Activated CD4-positive, alpha-beta T cell treated with anti-CD3 and anti-CD28 coated beads, Interleukin-2, Interleukin-6, amounts not matched to agents 100 ng/mL and 50 ng/mL, durations not matched to agents 16 hours and 8 hours (primary cell): ENCODE data around the gene HDAC4.
A peak's percentile ranks its signal among the peaks of the same experiment; 100 is the strongest.

Source experiments
- DNase-seq: peaks from one replicate; pipeline ENCODE4 v3.0.0-alpha.2; 2020

HDAC4 gene

DNA sequence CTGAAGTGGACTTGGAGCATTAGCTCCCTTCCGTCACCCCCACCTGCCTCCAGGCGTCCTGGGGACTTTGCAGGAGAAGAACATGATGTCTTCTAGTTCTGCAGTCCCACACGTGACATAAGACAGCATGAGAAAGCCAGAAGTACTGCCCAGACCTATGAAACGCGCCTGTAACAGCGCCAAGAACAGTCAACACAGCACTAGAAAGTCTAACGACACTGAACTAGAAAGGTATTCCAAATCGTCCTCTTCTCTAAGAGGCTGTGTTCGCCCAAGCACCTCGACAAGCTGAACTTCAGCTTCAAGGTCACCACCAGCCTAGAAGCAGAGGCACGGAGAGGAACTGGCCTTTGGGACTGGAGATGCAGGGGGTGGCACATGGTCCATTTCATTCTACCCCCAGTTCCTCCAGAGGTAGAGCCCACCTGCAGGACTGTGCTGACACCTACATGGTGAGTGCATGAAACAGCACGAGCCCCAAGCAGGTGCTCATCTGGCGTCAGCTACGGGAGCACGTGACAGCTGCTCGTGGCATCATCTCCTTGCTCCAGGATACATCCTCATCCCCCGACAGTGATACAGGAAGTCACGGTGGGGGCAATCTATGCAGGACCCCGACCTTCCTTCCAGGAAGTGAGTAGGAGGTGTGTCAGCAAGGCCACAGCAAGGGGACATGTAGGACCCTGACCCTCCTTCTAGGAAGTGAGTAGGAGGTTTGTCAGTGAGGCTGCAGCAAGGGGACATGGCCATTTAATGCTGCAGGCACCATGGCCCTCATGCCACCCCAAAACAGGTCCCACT lies 3.7 kb downstream of the HDAC4 start:
- DNase-seq: peak; percentile 28

DNA sequence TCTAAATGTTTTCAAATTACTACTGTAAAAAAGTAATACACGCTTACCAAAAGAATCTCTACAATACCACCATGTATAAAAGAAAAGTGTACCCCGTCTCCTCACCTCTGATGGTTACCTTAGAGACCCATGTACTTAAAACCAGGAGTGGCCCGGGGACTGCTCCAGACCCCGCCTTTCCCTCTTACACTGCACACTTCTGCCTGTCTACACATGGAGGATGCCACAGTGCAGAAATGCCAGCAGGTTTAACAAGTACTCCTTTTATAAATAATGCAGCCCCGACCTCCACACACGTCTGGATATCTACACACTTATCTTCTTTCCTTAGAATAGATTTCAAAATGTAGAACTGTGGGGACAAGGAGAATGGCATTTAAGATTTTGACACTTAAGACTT lies 5.3 kb downstream of the HDAC4 start:
- DNase-seq: no peak

DNA sequence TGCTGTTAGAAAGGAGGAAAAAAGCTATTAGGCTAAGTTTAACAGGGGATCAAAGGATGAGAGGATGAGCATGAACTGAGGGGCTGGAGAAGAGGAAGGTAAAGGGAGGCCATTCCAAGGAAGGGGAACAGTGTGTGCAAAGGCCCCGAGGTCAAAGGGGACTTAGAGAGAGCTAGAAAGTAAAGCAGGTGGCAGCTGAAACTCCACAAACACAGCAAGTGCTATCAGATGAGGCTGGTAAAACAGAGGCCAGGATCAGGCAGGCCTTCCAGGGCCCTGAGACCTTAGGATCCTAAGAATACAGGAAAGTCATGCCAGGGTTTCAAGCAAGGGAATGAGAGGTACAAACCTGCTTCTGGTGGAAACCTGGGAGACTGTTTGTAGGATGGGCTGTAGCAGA lies 5.8 kb downstream of the HDAC4 start:
- no peak for DNase-seq

DNA sequence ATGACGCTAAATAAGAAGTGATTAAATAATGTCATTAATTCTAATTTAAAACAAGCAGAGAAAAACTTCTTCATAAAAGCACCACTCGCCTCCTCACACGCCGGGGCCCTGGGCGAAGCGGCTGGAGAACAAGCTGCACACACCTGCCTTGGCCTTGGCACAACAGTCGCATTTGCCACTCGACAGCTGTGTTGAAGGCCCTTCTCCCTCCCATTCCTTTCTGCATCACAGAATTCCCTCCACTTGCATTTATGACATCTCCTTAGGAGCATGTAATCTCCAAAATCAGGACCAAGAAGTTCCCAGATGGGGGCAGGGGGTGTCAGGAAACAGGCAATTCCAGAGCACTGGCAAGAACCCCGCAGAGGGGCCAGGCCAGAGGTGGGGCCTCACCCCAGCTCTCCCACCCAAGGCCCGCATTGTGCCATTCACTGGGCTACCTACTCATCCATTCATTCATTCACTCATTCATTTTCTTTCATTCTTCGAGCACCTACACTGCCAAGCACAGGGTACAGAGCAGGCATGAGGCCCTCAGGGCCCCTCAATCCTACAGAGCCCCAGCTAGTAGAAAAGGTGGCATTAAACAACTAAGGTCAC lies 6.4 kb downstream of the HDAC4 start:
- DNase-seq: no peak

DNA sequence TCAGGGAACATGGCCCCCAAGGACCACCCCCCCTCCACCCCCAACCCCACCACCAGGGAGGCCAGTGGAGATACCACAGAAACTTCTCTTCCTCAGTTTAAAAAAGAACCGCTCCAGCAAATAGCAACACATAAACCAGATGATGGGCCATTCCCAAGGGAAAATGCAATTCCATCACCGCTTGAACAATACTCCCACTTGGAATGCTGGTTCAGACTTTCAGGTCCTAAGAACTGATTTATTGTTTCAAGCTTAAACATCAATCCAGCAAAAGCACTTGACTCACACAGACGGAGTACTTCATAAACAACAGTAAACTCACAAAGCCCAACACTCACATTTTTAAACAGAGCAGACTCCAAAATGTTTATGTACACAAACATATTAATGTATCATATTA lies 6.9 kb downstream of the HDAC4 start:
- no peak for DNase-seq

DNA sequence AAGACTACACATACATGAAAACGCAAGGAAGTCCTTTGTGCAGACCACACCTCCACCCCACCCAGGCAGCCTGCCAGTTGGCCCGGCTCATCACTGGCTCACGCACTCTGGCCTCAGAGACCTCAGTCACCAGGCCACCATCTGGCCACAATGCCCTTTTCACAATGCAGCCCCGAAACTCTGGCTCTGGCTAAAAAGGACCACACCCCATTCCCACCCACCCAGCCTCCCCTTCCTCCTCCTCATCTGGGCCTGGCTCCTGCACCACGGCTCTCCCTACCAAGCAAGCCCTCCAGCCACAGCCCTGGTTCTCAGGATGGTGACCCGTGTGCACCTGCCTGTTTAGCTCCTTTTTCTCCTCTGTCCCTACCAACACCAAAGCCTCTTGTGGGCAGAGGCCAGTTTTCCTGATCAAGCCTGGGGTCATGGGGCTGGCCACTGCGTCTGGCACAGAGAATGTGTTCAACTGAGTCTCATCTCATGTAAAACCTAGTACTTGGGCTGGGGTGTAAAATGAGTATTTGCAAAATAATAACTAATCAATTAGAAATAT lies 7.4 kb downstream of the HDAC4 start:
- no peak for DNase-seq

DNA sequence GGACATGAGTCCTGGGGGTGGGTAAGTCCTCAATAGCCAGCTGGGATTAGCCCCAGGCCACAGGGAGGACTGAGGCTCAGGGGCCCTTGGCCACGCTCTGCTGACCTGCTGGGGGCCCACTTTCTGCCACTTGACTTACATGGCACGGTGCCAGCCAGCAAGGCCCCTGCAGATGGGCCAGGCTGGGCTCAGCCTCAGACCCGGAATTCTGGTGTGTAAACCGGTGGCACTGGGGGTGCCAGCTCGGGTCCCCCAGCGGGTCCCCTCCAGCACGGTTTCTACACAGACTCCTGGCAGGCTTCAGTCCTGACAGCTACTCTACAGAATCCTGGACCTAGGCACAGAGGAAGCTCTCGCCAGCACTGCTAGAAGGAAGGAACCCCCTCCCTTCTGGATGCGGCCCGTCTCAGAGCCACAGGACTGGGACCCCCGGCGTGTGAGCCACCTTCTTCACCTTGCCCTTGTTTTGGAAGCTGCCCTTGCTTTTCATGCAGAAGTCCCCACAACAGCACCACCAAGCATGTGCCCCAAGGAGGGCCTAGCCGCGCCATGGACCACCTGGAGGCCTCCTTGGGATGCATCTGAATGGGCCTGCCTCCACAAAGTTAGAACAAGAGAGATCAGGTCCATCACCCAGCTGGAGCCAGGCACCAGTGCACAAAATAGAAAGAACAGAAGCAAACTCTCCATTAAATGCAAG lies 8.0 kb downstream of the HDAC4 start:
- DNase-seq: no peak

DNA sequence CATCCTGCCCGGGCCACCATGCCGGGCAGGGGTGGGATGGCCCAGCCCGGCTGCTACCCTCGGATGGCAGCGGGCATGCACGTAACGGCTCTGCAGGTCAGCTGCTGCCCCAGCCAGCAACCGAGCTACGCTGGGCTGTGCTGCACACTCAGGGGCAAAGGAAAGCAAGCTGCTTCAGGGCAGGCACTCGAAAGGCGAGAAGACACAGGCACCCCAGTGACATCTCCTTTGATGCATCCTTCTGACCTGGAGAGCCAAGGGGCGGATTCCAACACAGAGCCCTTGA lies 8.8 kb downstream of the HDAC4 start:
- DNase-seq: no peak

DNA sequence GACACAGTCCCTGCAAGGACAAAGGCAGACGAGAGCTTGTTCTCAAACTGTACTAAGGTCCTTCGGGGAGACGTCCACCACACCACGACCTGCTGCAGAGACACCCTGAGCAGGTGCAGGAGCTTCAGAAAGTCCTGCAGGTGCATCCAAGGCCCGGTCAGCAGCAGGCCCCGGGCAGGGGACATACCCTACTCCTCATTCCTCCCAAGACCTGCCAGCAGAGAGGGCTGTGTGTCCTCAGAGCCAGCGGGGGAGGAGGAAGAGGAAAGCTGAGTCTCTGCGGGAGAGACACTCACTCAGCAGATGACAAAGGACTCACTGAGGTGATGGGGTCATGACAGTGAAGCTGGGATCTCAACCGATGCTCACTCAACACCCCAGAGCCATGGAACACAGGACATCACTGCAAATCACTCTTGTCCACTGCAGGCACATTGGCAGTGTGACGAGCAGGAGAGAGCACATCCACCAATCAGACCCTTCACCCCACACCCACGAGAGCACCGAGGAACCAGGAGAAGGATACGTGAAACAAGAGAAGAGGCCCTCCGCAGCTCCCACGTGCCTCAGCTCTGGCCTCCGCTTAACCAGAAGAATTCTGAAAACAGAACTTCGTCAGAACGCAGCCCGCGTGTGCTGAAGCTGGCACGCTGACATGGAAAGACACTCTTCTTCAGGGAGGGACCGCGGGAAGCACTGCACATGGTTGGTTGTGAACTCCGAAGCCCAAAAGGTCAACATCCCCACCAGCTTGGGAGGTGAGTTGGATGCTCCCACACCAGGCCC lies 9.3 kb downstream of the HDAC4 start:
- DNase-seq: no peak

DNA sequence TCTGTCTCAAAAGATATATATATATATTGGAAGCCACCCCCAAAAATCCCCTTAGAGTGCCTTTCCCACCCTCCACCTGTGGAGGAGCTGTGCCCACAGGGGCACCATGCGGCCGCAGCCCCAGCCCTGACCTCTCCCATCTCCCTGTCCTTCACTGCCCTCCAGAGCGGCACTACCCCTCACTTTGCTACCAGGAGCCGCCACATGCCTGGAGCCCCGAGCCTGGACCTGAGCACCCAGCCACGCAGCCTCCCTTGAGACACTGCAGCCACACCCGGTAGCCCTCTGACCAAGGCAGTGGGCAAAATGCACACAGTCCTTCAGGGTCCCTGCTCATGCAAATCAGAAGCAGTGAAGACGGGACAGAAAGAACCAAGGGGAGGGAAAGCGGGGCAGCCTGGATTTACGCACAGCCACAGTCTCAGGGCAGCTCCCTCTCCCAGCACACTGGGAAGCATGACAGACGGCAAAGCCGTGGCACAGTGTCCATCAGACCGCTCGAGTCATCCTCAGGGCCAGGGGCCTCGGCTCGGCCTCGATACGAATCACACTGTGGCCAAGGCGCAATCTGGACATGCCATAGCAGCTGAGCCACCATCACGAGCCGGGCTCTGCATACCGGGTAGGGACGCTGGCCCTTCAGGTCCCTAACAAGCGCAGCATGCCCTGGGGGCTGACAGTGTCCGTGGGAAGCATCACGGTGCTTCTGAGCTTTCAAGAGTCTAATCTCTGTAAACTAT lies 10.1 kb downstream of the HDAC4 start:
- no peak for DNase-seq

DNA sequence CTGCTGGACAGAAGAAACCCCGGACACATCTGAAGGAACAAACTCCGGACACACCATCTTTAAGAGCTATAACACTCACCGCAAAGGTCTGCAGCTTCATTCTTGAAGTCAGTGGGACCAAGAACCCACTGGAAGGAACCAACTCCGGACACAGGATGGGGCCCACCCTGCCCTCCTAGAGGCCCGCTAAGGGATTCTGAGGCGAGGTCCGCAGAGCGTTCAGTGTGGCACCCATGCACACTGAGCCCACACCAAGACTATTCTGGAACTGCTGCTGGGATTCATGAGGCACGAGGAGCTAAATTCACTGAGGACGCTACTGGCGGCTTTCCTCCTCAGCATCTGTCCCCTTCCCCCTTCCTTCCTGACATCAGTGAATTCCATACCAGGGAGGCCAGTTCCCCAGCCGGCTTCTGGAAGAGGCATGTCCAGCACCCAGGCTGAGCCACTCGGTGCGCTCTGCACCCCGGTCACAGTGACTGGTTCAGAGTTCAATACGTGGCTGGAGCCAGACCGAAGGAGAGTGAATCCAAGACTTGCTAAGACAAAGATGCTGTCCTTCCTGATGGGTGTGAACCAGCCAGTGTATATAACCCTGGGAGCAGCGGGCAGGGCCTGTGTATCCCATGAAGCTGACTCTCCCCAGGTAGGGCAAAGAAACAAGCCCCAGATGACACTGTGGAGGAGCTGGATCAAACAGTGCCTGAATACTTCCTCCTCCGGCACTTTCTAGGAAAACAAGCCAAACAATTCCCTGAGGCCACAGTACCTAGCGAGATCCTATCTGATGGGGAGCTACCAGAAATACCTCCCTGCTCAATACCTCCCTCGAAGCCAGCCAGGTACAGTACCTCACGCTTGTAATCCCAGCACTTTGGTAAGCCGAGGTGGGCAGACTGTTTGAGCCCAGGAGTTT lies 11.1 kb downstream of the HDAC4 start:
- DNase-seq: no peak

DNA sequence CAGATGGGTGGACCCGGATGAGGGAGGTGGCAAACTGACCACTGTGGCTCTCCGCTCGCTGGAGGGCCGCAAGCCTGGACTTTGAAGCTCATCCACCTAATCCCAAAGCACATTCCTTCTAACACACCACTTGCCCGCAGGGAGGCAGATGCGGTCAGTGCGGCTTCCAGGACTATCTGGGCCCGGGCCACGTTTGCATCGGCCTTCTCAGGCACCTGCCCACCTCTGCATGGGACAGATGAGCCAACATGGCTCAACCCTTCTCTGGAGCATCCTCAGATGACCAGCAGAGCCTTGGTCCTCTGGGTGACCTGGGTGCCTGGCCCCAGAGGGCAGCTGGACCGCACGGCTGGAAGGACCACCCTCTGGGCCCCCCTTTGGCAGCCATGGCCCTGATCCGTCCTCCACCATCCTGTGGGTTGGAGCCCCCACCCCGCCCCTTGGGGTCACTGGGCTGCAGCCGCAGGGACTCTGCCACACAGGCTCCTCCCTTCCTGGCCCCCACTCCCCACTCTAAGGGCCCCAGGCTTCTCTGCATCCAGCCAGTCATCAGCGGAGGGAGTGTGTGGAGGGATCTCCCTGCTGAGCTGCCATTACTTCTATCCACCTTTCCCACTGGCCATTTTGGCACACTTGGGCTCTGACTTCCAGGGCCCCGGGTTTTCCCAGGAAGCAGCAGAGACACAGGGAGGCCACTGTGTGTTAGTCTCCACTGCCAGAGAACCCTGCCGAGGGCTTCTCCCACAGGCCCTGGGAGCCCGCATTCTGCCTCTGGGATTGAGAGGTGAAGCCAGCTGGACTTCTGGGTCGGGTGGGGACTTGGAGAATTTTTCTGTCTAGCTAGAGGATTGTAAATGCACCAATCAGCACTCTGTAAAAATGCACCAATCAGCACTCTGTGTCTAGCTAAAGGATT lies 12.3 kb downstream of the HDAC4 start:
- no peak for DNase-seq

DNA sequence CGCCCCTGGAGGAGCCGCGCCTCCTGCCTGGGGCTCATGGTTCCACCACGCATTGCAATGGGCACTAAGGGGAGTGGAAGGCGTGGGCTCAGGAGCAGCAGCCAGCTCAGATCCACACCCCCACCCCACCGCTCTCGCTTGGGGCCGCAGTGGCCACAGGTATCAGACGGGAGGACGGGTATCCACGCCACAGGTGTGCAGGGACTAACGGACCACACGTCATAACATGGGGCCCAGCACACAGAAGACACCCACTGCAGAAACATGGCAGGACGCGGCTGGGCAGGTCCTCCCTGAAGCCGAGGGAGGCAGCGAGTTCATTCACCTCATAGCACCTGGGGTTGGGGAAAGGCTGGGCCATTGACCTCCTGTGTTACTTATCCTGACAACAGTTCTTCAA lies 13.0 kb downstream of the HDAC4 start:
- DNase-seq: no peak

DNA sequence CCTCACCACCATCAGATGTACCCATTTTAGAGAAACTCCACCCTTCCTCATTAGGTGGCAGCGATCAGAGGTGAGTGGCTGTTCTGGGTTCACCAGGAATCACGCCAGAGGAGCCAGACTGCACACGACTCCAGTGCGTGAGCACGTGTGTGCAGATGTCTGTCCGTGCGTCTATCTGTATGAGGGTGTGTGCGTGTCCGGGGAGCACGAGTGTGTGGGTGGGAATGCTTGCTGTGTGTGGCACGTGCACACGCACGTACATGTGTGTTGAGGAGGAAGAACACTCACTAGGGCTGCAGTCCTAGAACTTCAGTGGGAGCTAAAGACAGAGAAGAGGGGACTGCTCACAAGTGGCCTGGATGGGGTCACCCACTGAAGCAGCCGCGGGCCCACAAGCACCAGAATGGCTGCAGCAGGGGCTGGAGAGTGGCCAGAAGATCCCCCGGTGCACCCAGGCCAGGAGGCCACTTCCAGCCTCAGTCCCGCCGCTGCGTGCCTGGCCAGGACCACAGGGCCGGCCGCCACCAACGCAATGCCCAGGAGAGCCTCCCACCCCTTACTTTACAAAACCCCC lies 13.9 kb downstream of the HDAC4 start:
- no peak for DNase-seq

DNA sequence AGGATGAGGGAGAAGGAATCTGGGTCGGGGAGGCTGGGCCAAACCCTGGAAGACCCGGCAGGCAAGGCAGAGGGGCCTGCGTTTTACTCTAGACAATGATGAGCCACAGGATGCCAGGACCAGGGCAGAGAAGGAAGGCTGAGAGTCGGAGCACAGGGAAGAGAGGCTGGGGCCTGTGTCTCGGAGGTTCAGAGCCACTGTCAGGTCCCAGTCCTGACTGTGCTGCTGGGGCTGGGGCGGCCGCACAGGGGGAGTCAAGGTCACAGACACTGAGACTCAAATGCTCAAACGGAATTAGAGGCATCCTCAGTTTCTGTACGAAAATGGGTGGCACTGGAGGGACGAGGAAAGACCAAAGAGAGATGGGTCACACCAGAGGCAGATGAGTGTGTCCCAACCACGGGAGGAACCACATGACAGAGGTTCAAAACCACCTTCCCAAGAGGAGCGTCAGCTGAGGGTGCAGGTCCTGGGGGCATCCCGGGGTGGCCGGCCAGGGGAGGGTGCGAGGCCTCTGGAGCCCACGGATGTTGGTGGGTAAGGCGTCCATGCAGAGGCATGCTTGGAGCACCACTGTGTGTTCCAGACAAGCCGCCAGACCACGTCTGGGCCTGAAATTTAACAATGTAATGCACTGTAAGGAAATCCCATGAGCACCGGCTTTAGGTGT lies 14.7 kb downstream of the HDAC4 start:
- no peak for DNase-seq

DNA sequence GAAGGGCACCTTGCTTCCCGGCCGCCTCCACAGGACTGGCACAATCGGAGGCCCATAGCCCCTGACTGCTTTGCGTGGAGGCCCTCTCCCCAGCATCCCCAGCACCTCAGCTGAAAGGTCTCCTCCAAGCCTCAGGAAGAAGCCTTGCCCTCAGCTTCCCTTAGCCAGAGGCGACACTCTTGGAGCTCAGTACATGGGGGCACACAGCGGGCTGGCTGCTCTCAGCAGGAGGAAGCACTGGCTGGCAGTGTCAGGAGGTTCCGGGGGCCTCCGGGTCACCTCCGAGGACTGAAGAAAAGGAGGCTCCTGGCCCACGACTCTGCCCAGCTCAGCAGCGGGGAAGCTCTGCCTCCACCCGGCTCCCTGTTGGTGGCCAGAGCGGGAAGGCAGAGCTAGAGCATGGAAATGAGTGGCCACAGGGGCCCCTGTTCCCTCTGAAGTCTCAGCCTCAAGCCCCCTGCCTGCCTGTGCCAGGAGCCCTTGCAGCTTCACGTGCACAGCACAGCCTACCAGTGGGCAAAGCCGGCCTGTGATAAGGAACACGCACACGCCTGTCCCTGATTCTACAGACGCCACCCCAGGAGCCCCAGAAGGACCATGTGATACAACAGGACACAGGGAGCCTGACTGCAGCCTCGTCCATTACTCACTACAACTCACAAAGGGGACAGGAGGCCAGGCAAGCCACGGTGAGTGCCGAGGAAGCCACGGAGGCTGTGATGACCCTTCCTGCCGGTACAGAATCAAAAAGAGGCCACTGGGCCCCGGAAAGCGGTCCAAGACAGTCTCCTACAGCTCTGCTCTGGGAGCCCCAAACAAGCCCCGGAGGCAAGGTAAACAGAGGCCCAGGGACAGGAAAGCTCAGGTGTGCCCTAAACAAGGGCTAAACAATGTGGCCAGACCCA lies 15.5 kb downstream of the HDAC4 start:
- DNase-seq: no peak

DNA sequence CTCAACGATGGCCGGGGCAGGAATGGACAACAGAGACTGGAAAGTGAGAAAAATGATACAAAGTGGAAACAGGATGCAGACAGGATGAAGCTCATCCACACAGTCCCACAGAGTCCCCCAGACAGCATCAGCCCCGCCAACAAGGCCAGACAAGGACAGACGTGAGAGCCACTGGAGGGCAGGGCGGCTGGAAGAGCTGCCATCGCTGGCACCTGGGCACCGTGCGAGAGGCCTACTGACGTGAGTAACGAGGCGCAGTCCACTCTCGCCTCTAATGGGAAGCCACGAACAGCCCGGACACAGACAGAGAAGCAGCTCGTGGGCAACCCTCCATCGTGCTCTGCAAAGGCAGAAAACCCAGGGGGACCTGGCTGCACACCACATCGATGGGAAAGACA lies 17.1 kb downstream of the HDAC4 start:
- no peak for DNase-seq

DNA sequence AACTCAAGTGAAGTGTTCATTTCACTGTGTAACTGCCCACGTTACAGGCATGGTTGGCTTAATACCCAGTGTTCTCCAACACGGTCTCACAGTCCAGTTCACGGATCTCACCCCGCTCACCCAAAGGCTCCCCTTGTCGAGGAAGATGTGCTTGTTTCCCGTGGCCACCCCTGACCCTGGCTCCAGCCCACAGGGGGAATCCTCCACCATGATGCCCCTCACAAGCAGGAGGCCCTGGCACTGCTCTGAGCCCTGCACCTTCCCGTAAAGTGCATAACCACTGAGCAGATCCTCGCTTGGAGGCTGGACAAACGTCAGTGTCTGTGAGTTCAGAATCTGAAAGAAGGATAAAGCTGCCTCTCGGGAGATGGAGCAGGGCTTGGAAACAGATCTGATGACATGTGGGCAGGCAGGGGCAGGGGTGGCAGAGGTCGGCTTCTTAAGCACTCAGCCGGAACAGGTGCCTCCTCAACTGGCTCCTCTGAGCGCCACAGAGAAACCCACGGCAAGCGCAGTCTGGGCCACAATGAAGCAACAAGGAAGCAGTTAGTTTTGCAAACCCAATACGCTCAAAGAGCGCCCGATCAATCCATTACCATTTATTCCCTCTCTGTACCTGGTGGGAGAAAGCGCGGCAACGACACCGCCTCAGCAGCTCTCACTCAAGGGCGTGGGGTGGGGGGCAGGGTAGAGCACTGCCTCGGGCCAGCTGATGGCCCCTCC lies 17.6 kb downstream of the HDAC4 start:
- DNase-seq: no peak
